Heart left ventricle (tissue), 13 donors: ENCODE data around the gene WNK2.
"Not testable (repeated sequence)": the region's sequence is repeated elsewhere in the genome, so short reads cannot be mapped to it uniquely, and the experiment has no call there.

Experiments used
- CTCF ChIP-seq, 12 donors: fragments of 200-600 bp; sonication (generic) in 4 of 12; IDR thresholded peaks; one replicate each; pipeline versions ENCODE4 v1.5.0 to v1.8.0; 2018 to 2022; ENCODE audit warnings: antibody characterized with exemption in 12 of 12, mild to moderate bottlenecking in 5 of 12
- POLR2A ChIP-seq, 2 donors: fragments of 450-650 bp; IDR thresholded peaks; one replicate each; pipeline ENCODE4 v1.6.1; 2017; ENCODE audit warnings: antibody characterized with exemption in 2 of 2, mild to moderate bottlenecking in 2 of 2, moderate library complexity in 2 of 2
- donor health status: ischemic (EF 13 %, LVEDD 7.1; RV severe dilation, severe dysfunction).
- donor health status: DM: no; HTN: yes; CAD: no.
- donor health status: DM: no; HTN: no; CAD: no.
- donor health status: ischemic (EF 25% LVEDD 6.9; RV normal size, moderate dysfunction).
- donor health status: ischemic (EF 25% LVEDD 5.7; RV mildly dilated, moderate dysfunction).
- donor health status: ischemic (EF 35%, LVEDD 5.7; RV mildly dilated, moderate dysfunction).
- donor health status: nonischemic (EF 11% LVEDD 7.7; RV severe dilation, severe dysfunction).
- donor health status: DM: yes; HTN: yes; CAD: no.
- donor health status: PGD.
- donor health status: ischemic (EF 29% LVEDD 5.4; RV normal size, mild dysfunction).
- donor health status: nonischemic (EF 23%, LVEDD 6.1; RV moderate dilation, normal function).

DNA sequence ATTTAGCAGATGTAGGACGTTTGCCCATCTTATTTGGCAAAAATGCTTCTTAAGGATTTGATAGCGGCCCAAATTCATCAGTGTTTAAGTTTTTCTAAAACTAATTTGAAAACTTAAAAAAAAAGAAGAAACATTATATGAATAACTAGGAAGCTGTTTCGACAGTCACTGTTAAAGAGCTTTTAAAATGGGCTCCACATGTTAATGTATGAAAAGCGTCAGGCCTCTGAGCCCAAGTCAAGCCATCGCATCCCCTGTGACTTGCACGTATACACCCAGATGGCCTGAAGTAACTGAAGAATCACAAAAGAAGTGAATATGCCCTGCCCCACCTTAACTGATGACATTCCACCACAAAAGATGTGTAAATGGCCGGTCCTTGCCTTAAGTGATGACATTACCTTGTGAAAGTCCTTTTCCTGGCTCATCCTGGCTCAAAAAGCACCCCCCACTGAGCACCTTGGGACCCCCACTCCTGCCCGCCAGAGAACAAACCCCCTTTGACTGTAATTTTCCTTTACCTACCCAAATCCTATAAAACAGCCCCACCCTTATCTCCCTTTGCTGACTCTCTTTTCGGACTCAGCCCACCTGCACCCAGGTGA, 163.5 kb downstream of the WNK2 start:
- TF ChIP-seq CTCF, POLR2A (IDR thresholded peaks at IDR 0.05): not testable (repeated sequence)
